ENCODE measurements around the gene REN.

The REN gene

GRCh38 chr1:204166219-204166618, at the start of gene REN:
Gene REN (minus strand): TSS chr1:204166337. CDS start chr1:204166293, 44 bp downstream.
- no peak for DNase-seq

DNA sequence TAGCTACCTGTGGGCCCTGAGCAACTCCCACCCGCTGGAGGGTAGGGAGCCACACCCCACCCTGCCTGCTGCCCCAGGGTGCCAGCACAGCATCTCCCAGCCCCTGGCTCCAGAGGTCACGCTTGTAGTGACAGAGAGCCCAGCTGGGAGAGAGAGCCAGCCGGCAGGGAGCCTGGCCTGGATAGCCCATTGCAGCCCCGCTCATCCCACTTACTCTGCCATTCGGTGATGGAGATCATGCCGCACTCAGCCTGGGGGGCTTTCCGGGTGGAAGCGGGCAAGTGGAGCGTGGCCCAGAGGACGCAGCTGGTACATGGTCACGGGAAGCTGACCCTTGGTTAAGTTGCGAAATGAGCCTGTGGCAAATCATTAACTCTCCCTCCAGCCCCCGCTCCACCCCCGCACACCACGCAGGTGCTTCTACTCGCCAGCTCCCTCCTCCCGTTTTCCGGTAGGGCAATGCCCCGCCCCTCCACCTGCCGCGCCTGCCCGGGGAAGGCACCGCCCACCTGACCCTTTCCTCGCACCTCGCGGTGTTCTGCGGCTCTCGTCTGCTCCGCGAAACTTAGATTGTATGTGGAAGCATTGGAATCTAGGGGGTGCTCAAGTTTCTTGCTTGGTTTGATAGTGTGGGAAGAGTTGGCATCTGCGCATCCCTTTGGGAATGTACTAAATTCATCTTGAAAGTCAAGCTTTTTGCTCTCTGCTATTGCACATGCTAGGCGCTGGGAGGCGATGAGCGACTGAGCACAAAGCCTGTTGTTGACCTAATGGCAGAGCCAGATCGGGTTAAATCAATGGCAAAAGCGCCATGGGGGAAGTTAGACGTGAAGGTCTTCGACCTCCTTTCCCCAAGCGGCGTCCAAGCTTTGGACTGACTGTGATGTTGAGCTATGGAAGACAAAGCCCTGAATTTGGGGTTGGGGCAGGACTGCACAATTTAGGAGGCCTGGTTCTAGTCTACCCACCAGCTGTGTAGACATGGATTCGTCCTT, 47.8 kb upstream of the REN start, which contains the start of gene GOLT1A:
TSS of gene GOLT1A (minus strand) at position 321 of the 995 bp plus-strand sequence. CDS start at position 239, 82 bp downstream.
- DNase-seq: peak; percentile 31

DNA sequence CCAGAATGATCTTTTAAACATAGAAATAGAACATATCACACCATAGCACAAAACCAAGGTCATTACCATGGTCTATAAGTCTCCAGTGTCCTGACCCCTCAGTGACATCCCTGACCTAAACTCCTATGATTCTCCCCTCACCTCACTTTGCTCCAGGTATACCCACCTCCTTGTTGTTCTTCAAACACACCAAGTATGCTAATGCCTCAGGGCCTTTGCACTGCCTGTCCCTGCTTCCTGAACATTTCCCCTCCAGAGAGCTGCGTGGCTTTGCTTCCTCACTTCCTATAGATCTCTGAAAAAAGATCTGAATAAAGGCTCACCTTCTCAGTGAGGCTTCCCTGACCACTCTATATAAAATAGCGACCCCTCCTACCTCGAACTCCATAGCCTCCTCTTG, 46.6 kb upstream of the REN start:
- no peak for DNase-seq

GRCh38 chr1:204211046-204211445, 44.9 kb upstream of the REN start:
- DNase-seq: no peak

- DNase-seq: peak; percentile 62
Measured at GRCh38 chr1:204207136-204207616, 41.0 kb upstream of the REN start.

- DNase-seq: no peak
Measured at GRCh38 chr1:204206121-204206520, 40.0 kb upstream of the REN start.

DNA sequence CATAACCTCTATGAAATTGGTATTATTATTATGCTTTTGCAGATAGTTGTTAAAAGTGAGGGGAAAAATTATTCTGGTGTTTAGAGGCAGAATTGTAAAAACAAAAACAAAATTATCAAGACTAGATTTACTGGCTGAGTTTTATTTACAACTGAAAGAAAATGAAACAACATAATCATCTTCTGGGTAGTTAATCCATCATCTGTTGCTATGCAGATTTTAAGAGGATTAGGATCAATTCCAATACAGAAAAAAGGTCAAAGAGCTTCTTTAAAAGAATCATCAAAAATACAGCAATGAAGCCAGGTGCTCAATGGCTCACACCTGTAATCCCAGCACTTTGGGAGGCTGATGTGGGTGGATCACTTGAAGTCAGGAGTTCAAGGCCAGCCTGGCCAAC, 39.3 kb upstream of the REN start:
- no peak for DNase-seq

GRCh38 chr1:204204944-204205343, 38.8 kb upstream of the REN start:
- DNase-seq: no peak

DNA sequence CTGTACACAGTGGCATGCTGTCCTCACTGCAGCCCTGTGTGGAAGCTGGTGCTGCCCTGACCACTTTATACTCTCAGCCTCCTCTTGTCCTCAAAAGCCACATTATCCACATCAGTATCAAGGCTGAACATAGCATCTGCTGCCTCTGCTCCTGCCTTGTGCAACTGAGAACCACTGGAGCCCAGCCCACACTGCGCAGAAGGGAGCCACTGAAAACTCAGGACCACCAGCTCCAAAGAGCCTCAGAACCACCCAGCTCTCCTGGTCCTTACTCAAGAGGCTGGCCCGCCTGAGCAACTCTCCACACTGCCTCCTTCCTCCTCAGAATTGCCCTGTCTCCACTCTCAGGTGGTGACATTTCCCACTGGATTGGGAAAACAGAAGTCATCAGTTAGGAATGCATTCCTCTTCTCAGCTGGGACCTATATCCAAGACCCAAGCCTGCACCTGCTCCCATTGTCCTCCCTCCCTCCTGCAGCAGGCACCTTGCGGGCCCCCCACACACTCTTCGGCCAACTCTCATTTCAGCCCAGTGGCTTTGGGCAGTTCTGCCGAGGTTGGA, 37.1 kb upstream of the REN start:
- no peak for DNase-seq

- DNase-seq: no peak
Measured at GRCh38 chr1:204202481-204202880, 36.3 kb upstream of the REN start.

DNA sequence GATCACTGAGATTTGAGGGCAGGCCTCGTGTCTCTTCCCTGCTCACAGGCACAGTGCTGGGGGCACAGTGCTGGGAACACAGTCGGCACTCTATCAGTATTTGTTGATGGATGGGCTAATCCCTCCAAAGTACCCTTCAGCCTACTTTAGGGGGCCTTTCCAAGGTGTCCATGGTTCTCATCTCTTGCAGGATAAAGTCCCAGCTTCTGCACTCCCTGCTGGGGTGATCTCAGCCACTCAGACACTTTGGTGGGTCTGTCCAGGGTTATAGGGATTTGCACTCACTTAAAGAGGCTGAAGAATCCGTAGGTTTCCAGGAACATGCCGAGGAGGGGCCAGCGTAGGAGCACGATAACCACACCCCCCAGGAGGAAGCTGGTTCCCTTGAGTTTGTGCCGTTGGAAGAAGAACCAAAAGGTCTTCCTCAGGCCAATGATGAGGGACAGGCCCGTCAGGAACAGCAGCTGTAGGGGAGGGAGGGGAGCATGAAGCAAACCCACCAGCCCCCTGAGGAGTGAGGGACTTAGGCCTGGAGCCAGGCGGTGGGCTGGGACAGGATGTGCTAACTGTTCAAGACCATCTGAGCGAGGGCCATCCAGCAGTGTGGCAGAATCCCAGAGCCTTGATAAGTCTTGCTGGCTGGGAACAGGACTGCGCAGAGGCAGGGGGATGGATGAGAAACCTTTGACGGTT, 35.4 kb upstream of the REN start:
- no peak for DNase-seq

DNA sequence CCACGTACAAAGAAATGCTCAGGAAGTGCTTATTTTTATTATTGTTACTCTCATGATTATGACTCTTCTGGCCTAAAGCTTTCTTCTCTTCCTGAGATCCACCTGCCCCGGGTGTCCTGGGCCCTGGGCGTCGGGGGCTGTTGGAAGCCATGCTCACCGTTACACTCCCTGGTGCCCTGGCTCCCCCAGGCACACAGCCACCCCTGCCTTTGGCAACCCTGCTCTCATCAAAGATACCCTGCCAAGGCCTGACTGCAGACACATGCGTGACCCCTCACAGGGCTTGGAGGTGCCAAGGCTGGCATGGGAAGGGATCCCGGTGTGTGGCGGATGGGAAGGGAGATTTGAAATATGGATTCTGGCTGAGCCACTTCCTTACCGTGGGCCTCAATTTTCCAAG, 33.4 kb upstream of the REN start:
- no peak for DNase-seq

DNA sequence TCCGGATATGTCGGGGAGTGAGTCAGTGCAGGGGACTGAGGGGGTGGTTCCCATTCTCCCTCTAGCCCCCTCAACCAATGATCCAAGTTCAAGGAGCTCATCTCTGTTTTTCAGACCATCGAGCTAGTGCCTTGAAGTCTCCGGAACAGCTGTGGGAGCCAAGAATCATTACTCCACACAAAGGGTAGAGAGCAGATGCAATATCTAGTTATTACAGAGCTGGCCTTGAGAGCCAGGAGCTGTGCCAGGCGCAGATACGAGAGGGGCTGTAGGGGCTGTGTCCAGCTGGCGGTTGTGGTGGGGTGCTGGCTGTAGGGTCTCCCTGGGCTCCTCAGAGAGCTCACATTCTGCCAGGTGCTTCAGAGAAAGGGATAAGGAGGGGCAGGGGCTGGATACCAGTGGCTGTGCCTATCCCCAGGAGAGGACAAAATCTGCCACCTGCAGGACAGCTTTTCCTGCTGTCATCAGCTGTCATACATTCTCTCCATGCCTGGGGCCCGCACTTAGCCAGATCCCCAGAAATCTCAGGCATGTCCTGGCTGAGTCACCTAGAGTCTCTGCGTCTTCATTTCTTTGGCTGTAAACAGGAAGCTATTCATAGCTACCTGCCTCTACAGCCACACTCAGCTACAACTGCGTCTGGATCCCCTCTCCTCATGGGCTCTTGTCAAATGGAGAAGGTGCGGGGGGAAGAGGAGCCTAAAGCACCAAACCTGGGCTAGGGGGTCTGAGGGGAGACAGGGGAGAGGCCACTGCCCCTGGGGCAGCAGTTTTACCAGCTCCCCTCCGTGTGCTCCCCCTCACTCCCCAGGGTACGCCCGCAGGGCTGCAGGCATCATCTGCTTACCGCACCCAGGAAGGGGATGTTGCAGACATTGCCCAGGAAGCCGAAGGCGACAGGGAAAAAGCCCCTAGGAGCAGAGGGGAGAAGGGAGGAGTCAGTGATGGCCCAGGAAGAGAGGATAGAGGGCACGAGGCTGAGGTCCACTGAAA, 32.5 kb upstream of the REN start:
- DNase-seq: no peak

DNA sequence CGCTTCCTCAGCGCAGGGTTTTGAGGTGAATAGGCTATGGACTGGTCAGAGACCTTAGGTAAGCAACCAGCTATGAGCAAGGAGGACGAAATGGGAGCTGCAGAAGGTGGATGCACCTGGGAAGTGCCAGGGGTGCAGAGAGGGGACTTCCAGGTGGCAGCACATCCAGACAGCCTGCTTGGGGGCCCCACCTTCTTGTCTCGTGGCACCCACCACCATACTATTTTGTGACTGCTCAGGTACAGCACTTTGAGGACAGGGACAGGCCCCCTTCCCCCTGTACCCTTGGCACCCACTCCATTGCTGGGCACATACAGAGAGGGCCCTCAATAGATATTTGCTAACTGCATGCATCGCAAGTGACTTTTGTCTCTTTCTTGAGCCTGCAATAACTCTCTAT, 30.9 kb upstream of the REN start:
- no peak for DNase-seq

- DNase-seq: no peak
Measured at GRCh38 chr1:204196068-204196795, 30.1 kb upstream of the REN start, which contains the start of gene KISS1. Gene KISS1 (minus strand): TSS chr1:204196491. CDS start chr1:204192876, 3,615 bp downstream.

GRCh38 chr1:204194771-204195170, 28.6 kb upstream of the REN start:
- no peak for DNase-seq

- no peak for DNase-seq
Measured at GRCh38 chr1:204194080-204194479, 27.9 kb upstream of the REN start.

DNA sequence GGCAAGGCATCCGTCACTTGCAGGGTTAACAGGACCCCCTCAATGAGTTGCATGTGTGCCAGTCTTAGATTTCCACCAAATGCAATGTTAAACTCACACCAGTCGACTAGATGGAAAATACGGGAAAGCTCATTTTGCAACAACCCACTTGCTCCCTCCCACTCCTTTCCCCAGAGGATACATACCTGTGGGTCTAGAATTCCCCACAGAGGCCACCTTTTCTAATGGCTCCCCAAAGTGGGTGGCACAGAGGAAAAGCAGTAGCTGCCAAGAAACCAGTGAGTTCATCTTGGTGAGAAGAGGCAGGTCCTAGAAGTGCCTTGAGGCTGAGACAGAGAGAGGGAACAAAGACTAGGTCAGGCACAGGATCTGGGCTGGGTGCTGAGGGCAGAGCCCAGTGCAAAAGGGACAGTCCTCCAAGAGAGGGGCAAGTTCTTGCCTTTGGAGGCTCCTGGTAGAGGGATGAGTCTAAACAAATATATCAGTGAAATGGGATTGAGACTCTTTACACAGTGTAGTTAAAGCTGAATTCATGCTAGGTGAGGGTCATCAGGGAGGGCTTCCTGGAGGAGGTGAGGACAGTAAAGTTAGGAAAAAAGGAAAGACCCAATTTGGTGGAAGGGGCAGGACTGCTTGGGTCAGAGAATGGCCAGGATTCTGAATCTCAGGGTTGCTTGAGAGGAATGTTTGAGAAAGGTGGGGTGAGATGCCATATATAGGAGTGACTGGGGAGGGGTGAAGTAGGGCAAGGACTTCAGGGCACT, 26.6 kb upstream of the REN start:
- DNase-seq: no peak

- no peak for DNase-seq
Measured at GRCh38 chr1:204192046-204192445, 25.9 kb upstream of the REN start.

DNA sequence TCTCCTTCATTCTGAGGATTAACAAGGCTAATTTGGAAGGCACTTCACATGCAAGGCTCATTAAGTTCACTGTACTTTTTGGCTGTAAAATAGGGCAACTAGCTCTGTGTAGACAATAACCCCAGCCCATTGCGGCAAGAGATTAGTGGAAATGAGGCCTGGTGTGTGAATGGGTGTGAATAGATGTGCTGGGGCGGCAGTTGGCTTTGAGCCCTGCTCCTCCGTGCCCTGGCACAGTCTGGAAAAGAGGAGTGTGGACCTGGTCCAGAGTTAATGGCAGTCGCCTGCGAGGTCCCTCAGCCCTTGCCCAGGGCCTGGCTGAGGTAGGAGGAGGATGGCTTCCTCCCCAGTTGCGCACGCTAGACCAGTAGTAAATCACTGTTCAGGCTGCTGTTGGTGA, 25.3 kb upstream of the REN start:
- no peak for DNase-seq
